ENCODE results near the gene TRIM14.
"Not testable (repeated sequence)": the region's sequence is repeated elsewhere in the genome, so short reads cannot be mapped to it uniquely, and the experiment has no call there.

GRCh38 chr9:98019869-98020268 is 99.2 kb downstream of the TRIM14 start:
- TF ChIP-seq CTCF, POLR2A (IDR thresholded peaks at IDR 0.05): not testable (repeated sequence)

Measured in ovary (tissue), 3 donors.